Germinal center (tissue), 1 donor: ENCODE measurements around the gene CUL1.

Experiments
- DNase-seq: peaks from one replicate; pipeline ENCODE4 v3.0.0; 2012; ENCODE audit warnings: mixed read lengths, low spot score

The CUL1 gene

GRCh38 chr7:148698397-148699023, at the start of gene CUL1:
Gene CUL1 (plus strand): TSS chr7:148698903. CDS start chr7:148730123, 31,220 bp downstream.
- peak; percentile 74 for DNase-seq

GRCh38 chr7:148650232-148650858, 48.4 kb upstream of the CUL1 start:
- no peak for DNase-seq

- DNase-seq = no peak
Measured at GRCh38 chr7:148652773-148653172, 45.9 kb upstream of the CUL1 start.

GRCh38 chr7:148657929-148658328, 40.8 kb upstream of the CUL1 start:
- DNase-seq = no peak

- DNase-seq = no peak
Measured at GRCh38 chr7:148661471-148661870, 37.2 kb upstream of the CUL1 start.

- no peak for DNase-seq
Measured at GRCh38 chr7:148662646-148663045, 36.1 kb upstream of the CUL1 start.

- no peak for DNase-seq
Measured at GRCh38 chr7:148664324-148664723, 34.4 kb upstream of the CUL1 start.

- DNase-seq = no peak
Measured at GRCh38 chr7:148665221-148665620, 33.5 kb upstream of the CUL1 start.

GRCh38 chr7:148669927-148670326, 28.8 kb upstream of the CUL1 start:
- DNase-seq = no peak

- DNase-seq = no peak
Measured at GRCh38 chr7:148670374-148670773, 28.3 kb upstream of the CUL1 start.

GRCh38 chr7:148670807-148671206, 27.9 kb upstream of the CUL1 start:
- DNase-seq = no peak

GRCh38 chr7:148672041-148672440, 26.7 kb upstream of the CUL1 start:
- DNase-seq = no peak

- DNase-seq = no peak
Measured at GRCh38 chr7:148674689-148675088, 24.0 kb upstream of the CUL1 start.

GRCh38 chr7:148676291-148676690, 22.4 kb upstream of the CUL1 start:
- DNase-seq = no peak

- DNase-seq = no peak
Measured at GRCh38 chr7:148681821-148682220, 16.9 kb upstream of the CUL1 start.

GRCh38 chr7:148684289-148684830, 14.3 kb upstream of the CUL1 start:
- DNase-seq = no peak

- DNase-seq = no peak
Measured at GRCh38 chr7:148686312-148686937, 12.3 kb upstream of the CUL1 start.

GRCh38 chr7:148687555-148687954, 11.1 kb upstream of the CUL1 start:
- DNase-seq = no peak

- no peak for DNase-seq
Measured at GRCh38 chr7:148688526-148688925, 10.2 kb upstream of the CUL1 start.

- DNase-seq = no peak
Measured at GRCh38 chr7:148693651-148694050, 5.1 kb upstream of the CUL1 start.

- no peak for DNase-seq
Measured at GRCh38 chr7:148694631-148695030, 4.1 kb upstream of the CUL1 start.

- no peak for DNase-seq
Measured at GRCh38 chr7:148695953-148696352, 2.8 kb upstream of the CUL1 start.

- no peak for DNase-seq
Measured at GRCh38 chr7:148696787-148697186, 1.9 kb upstream of the CUL1 start.
